B cell (primary cell): ENCODE data around the gene RSBN1.

ENCODE experiments used
- EZH2 ChIP-seq: IDR thresholded peaks from 2 replicates; pipeline ENCODE4 v1.6.1; 2012; ENCODE audit warnings: borderline replicate concordance, low read depth, mild to moderate bottlenecking, moderate library complexity, low read length; ENCODE audit not compliant: insufficient read depth, poor library complexity, severe bottlenecking
- TF ChIP-seq, protein P1 (sequence below): fragments of 200-600 bp; IDR thresholded peaks from one replicate; pipeline ENCODE4 v1.8.0; 2022; ENCODE audit warnings: antibody characterized with exemption, mild to moderate bottlenecking

DNA sequence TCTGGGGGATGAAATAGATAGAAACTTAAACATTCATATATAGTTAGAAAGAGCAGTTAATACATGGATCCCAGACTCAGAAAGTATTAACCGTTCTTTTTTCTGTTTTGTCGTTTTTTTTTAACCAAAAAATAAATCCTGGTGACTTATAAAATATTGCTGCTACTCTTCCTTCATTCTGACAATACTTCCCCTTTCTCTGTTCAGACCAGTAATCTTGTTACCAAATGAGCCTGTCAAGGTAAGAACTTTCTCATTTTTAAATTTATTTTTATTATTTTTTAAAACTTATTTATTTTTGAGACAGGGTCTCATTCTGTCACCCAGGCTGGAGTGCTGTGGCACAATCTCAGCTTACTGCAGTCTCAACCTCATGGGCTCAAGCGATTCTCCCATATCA lies 45.5 kb upstream of the RSBN1 start:
- TF ChIP-seq, protein P1, sequence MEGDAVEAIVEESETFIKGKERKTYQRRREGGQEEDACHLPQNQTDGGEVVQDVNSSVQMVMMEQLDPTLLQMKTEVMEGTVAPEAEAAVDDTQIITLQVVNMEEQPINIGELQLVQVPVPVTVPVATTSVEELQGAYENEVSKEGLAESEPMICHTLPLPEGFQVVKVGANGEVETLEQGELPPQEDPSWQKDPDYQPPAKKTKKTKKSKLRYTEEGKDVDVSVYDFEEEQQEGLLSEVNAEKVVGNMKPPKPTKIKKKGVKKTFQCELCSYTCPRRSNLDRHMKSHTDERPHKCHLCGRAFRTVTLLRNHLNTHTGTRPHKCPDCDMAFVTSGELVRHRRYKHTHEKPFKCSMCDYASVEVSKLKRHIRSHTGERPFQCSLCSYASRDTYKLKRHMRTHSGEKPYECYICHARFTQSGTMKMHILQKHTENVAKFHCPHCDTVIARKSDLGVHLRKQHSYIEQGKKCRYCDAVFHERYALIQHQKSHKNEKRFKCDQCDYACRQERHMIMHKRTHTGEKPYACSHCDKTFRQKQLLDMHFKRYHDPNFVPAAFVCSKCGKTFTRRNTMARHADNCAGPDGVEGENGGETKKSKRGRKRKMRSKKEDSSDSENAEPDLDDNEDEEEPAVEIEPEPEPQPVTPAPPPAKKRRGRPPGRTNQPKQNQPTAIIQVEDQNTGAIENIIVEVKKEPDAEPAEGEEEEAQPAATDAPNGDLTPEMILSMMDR, result no peak
- TF ChIP-seq EZH2, result no peak
